ENCODE measurements around the gene SUSD1.

The SUSD1 gene

GRCh38 chr9:112038017-112038408 lies 137.1 kb downstream of the SUSD1 start:
- no peak for FAIRE-seq

GRCh38 chr9:112037281-112038016 lies 137.6 kb downstream of the SUSD1 start:
- FAIRE-seq, result no peak

GRCh38 chr9:112035166-112035826 lies 139.8 kb downstream of the SUSD1 start:
- FAIRE-seq, result no peak

DNA sequence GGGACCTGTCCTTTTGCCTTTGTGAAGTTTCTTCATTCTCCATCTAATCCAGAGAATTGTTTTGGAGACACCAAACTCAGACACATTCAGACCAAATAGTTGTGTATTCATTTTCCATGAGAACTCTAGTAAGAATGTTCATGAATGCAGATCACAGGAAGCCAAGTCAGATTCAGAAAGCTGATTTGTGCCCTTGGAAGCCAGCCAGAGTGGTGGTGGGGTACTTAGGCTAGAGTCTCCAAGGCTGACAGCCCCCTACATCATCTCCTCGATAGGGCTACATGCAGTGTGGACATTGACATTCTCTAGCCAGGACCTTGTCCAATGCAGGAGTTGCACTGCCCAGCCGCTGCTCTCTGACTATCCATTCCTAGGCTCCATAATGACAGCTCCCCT lies 140.9 kb downstream of the SUSD1 start:
- no peak for FAIRE-seq

GRCh38 chr9:112033237-112034215 lies 141.6 kb downstream of the SUSD1 start:
- FAIRE-seq, result no peak

- no peak for FAIRE-seq
Observed at GRCh38 chr9:112032743-112033142, 142.4 kb downstream of the SUSD1 start.

DNA sequence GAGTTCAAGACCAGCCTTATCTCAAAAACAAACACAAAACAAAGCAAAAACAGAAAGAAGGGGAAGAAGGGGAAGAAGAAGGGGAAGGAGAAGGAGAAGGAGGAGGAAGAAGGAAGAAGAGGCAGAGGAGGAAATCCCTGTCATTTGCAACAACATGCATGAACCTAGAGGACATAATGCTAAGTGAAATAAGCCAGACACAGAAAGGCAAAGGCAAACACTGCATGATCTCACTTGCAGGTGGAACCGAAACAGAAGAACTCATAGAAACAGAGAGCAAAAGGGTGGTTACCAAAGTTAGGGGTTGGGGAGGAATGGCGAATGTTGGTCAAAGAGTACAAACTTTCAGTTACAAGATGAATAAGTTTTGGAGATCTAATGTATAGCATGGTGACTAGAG lies 143.1 kb downstream of the SUSD1 start:
- FAIRE-seq, result no peak

- FAIRE-seq, result no peak
Observed at GRCh38 chr9:112031400-112031799, 143.7 kb downstream of the SUSD1 start.

- FAIRE-seq, result peak; percentile 51
Observed at GRCh38 chr9:112029921-112030444, 145.1 kb downstream of the SUSD1 start.

- no peak for FAIRE-seq
Observed at GRCh38 chr9:112028242-112029221, 146.6 kb downstream of the SUSD1 start.

- FAIRE-seq, result no peak
Observed at GRCh38 chr9:112025850-112026249, 149.2 kb downstream of the SUSD1 start.

DNA sequence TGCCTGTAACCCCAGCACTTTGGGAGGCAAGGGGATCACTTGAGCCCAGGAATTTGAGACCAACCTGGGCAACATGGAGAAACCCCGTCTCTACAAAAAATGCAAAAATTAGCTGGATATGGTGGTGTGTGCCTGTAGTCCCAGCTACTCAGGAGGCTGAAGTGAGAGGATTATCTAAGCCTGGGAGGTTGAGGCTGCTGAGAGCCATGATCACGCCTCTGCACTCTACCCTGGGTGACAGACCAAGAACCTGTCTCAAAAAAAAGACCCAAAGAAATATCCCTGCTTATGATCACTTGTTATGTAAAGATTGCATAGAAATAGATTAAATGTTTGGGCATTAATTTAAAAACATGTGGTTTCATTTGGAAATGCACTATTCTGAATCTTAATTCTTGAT lies 153.4 kb downstream of the SUSD1 start:
- FAIRE-seq, result no peak

- no peak for FAIRE-seq
Observed at GRCh38 chr9:112020680-112021596, 154.2 kb downstream of the SUSD1 start.

- no peak for FAIRE-seq
Observed at GRCh38 chr9:112017878-112018277, 157.2 kb downstream of the SUSD1 start.

- no peak for FAIRE-seq
Observed at GRCh38 chr9:112015736-112016135, 159.4 kb downstream of the SUSD1 start.

DNA sequence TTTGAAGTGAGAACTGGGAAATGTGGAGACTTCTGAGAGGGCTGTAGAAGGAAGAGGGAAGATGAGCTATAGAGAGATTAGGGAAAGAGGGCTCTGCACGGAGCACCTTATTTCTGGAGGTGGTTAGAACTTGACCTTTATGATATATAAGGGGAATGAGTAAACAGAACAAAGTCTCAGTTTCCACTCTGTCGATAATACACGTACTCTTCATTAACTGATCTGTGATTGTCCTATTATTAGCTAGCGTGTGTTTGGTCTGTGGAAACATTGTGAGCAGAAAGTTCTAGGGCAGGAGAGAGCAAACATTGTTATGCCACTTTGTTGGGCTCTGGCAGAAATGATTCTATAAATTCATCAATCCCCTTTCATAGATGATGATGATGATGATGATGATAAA lies 159.9 kb downstream of the SUSD1 start:
- no peak for FAIRE-seq

GRCh38 chr9:112013266-112013665 lies 161.8 kb downstream of the SUSD1 start:
- FAIRE-seq, result no peak

GRCh38 chr9:112012026-112012902 lies 162.8 kb downstream of the SUSD1 start:
- FAIRE-seq, result peak; percentile 8

DNA sequence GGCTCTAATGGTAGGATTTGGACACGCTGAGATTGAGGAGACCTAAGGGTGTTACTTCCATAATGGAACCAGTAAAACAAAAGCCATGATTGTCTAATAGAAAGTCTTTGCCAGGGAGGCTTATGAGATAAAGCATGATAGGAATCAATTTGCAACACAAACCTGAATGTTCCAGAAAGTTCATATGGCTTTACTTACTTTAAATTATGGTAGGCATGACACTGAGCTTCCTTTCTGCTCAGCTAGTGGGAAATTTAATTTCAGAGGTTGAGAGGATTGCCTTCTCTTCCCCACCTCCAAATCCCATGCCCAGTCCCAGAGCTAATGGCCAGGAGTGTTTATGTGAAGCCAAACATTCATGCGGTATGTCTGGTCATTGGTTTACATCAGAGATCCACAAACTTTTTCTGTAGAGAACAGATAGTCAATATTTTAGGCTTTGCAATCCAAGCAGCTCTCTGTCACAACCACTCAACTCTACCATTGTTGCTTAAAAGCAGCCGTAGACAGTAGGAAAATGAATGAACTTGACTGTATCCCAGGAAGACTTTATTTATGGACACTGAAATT lies 164.0 kb downstream of the SUSD1 start:
- no peak for FAIRE-seq
